Endothelial cell of umbilical vein (primary cell): Measurements from ENCODE around the gene MBIP. TPM values are rescaled to one million over a fixed set of nuclear protein-coding genes. Genes with fewer than 3 reads are reported as not detected.

Experiments
- BruUV-seq: library from RNA; stranded (reverse); fragments of 400-500 nt; replicated peaks from 2 replicates; lab custom pipeline; 2021; lab: Mats Ljungman, UMichigan
- CTCF ChIA-PET: fragments of 300-600, 350-600 bp; sonication (Branson Sonifier 250); formaldehyde crosslinking; loops from one replicate; lab custom pipeline; 2021; ENCODE audit warnings: antibody characterized with exemption, inconsistent platforms; lab: Charles Lee
- POLR2A ChIA-PET: fragments of 300-600, 350-600 bp; sonication (Branson Sonifier 250); formaldehyde crosslinking; loops from one replicate; lab custom pipeline; 2021; ENCODE audit warnings: antibody characterized with exemption, inconsistent platforms; lab: Charles Lee
- DNase-seq: peaks from one replicate; pipeline ENCODE4 v3.0.0-alpha.2; 2011; ENCODE audit warnings: low read depth, low spot score
- FAIRE-seq: peaks from 2 replicates; lab custom pipeline; 2011; peaks lifted over from hg19 to GRCh38; lab: Jason Lieb, UNC
- H2AFZ ChIP-seq: 2 replicates; pipeline ENCODE4 v1.6.0; 2012; ENCODE audit warnings: low read depth, low read length, control low read depth, inconsistent platforms
- H3K27ac ChIP-seq: 2 replicates; pipeline ENCODE4 v1.5.1; 2011; ENCODE audit warnings: low read depth, mild to moderate bottlenecking, control low read depth, low read length, moderate library complexity; ENCODE audit not compliant: insufficient read depth
- H3K27me3 ChIP-seq, 2 experiments: 2 replicates each; pipeline versions ENCODE4 v1.6.0 to v1.6.1; 2011; ENCODE audit warnings: low read length in 2 of 2, mixed read lengths in 1 of 2; ENCODE audit not compliant: control insufficient read depth in 2 of 2, insufficient read depth in 2 of 2
- H3K36me3 ChIP-seq, 2 experiments: 2 replicates in 1 of 2; 3 replicates in 1 of 2; pipeline ENCODE4 v1.5.1; 2011; ENCODE audit warnings: low read length in 2 of 2, mild to moderate bottlenecking in 1 of 2, moderate library complexity in 1 of 2; ENCODE audit not compliant: control insufficient read depth in 2 of 2, insufficient read depth in 2 of 2; ENCODE audit errors: extremely low read depth in 1 of 2
- H3K4me1 ChIP-seq: 3 replicates; pipeline ENCODE4 v1.5.1; 2011; ENCODE audit warnings: mild to moderate bottlenecking, low read length; ENCODE audit not compliant: control insufficient read depth, insufficient read depth; ENCODE audit errors: extremely low read depth
- H3K4me2 ChIP-seq: 2 replicates; pipeline ENCODE4 v1.6.1; 2011; ENCODE audit warnings: low read length, control low read depth, mixed read lengths; ENCODE audit not compliant: insufficient read depth
- H3K4me3 ChIP-seq, 3 experiments: fragments of 200-600 bp in 1 of 3; sonication (generic), shearing (Covaris generic) in 1 of 3; replicated peaks in 1 of 3; 2 replicates each; pipeline ENCODE4 v1.5.1; 2011 to 2016; ENCODE audit warnings: control low read depth in 3 of 3, low read length in 3 of 3, mild to moderate bottlenecking in 2 of 3, inconsistent platforms in 1 of 3, low read depth in 1 of 3, moderate library complexity in 1 of 3; ENCODE audit not compliant: insufficient read depth in 1 of 3
- H3K79me2 ChIP-seq: 2 replicates; pipeline ENCODE4 v1.6.0; 2012; ENCODE audit warnings: low read length, inconsistent platforms; ENCODE audit not compliant: control insufficient read depth, insufficient read depth
- H3K9ac ChIP-seq: replicated peaks from 2 replicates; pipeline ENCODE3; 2011; ENCODE audit warnings: low read length, control low read depth; ENCODE audit not compliant: insufficient read depth; ENCODE audit errors: extremely low read depth
- H3K9me1 ChIP-seq: replicated peaks from 3 replicates; pipeline ENCODE4 v1.6.0; 2011; ENCODE audit warnings: mild to moderate bottlenecking, low read length; ENCODE audit not compliant: control insufficient read depth, insufficient read depth; ENCODE audit errors: extremely low read depth
- H3K9me3 ChIP-seq: replicated peaks from 2 replicates; pipeline ENCODE4 v1.5.1; 2012; ENCODE audit warnings: low read length, inconsistent platforms; ENCODE audit not compliant: control insufficient read depth, insufficient read depth
- H4K20me1 ChIP-seq: replicated peaks from 2 replicates; pipeline ENCODE3; 2011; ENCODE audit warnings: mild to moderate bottlenecking, low read length; ENCODE audit not compliant: control insufficient read depth, insufficient read depth; ENCODE audit errors: extremely low read depth
- EZH2 ChIP-seq: IDR thresholded peaks from 2 replicates; pipeline ENCODE4 v1.6.1; 2012; ENCODE audit warnings: borderline replicate concordance, low read depth, mild to moderate bottlenecking, moderate library complexity, low read length, inconsistent platforms; ENCODE audit not compliant: severe bottlenecking
- FOS ChIP-seq: IDR thresholded peaks from 2 replicates; pipeline ENCODE4 v1.6.1; 2011; ENCODE audit warnings: mild to moderate bottlenecking, low read length, moderate library complexity, borderline replicate concordance; ENCODE audit not compliant: insufficient read depth
- GATA2 ChIP-seq: IDR thresholded peaks from 2 replicates; pipeline ENCODE4 v1.7.0; 2011; ENCODE audit warnings: low read depth, mild to moderate bottlenecking, moderate library complexity, mixed read lengths, low read length; ENCODE audit not compliant: insufficient read length, insufficient read depth
- JUN ChIP-seq: IDR thresholded peaks from 2 replicates; pipeline ENCODE4 v1.6.1; 2011; ENCODE audit warnings: borderline replicate concordance, low read depth; ENCODE audit not compliant: insufficient read length, insufficient read depth
- MYC ChIP-seq: IDR thresholded peaks from one replicate; pipeline ENCODE4 v1.6.1; 2011; ENCODE audit warnings: mild to moderate bottlenecking, low read depth, low read length
- POLR2A ChIP-seq: IDR thresholded peaks from 2 replicates; pipeline ENCODE4 v1.6.1; 2012; ENCODE audit warnings: low read depth, mild to moderate bottlenecking, control low read depth, low read length
- POLR2AphosphoS5 ChIP-seq: IDR thresholded peaks from 2 replicates; pipeline ENCODE4 v1.6.1; 2012; ENCODE audit warnings: low read depth, mild to moderate bottlenecking, control low read depth, low read length, moderate library complexity; ENCODE audit not compliant: insufficient read depth
- dilution Hi-C: fragments of 300-500 bp; cut with MboI; formaldehyde crosslinking; loops from one replicate; pipeline ENCODE4 v1.15.0; 2019; ENCODE audit warnings: low sequenced_read_pairs; ENCODE audit not compliant: extremely low pct_ligation_motif_present
- intact Hi-C: fragments of 100-400 bp; cut with micrococcal nuclease; formaldehyde crosslinking; loops from one replicate; pipeline ENCODE4 v1.10.0; 2022
- polyA plus RNA-seq, 4 experiments: library from polyadenylated mRNA; depleted of rRNA in 3 of 4; stranded (reverse) in 3 of 4; unstranded in 1 of 4; fragments of >200 nt; gene quantifications; 2 replicates each; pipeline versions ENCODE4 v1.2.1 to v1.2.3, GENCODE V29; 2011 to 2012; ENCODE audit warnings: missing spikeins in 1 of 4
- total RNA-seq: library from RNA; stranded (reverse); gene quantifications from 2 replicates; pipeline ENCODE4 v1.2.3, GENCODE V29; 2021
- TF ChIP-seq, protein P1 (sequence below), 2 donors: IDR thresholded peaks; 1 replicate in 1 of 2; 2 replicates in 1 of 2; pipeline ENCODE4 v1.5.1; 2011; ENCODE audit warnings: low read length in 2 of 2, mild to moderate bottlenecking in 2 of 2, moderate library complexity in 2 of 2, control low read depth in 1 of 2, inconsistent platforms in 1 of 2, low read depth in 1 of 2; ENCODE audit not compliant: insufficient read depth in 1 of 2; ENCODE audit errors: extremely low read depth in 1 of 2
- TF ChIP-seq, protein P2 (sequence below): IDR thresholded peaks from 2 replicates; pipeline ENCODE4 v1.6.1; 2011; ENCODE audit not compliant: insufficient read depth, insufficient read length

Gene MBIP
- total and polyA plus RNA-seq, 2 donors (not counting 3 experiments of a cell fraction or from before 2014, with no cell fraction given): 8.8 to 14.5 TPM

DNA sequence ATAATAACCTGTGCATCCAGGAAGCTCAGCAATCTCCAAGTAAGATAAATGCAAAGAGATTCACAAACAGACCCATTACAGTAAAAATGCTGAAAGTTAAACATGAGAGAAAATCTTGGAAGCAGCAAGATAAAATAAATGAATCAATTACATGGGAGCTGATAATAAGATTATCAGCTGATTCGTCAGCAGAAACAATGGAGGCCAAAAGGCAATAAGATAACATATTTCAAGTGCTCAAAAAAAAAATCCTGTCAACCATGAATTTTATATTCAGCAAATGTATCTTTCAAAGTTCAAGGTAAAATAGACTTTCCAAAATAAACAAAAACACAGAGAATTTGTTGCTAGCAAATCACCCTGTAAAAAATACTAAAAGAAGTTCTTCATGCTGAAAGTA, 36.4 kb upstream of the MBIP start:
- DNase-seq (no peak), FAIRE-seq (no peak)
- Histone ChIP-seq H3K4me3 (no peak overlapping the region), H3K9me1 (no peaks in the 10 kb centered on the region), H3K9ac (no peak overlapping the region), H4K20me1 (no peaks in the 10 kb centered on the region), H3K27me3 (peaks cover 0 to 2% of the 10 kb centered on the region in 2 experiments), H2AFZ (no peak overlapping the region), H3K79me2 (no peaks in the 10 kb centered on the region), H3K4me1 (no peaks in the 10 kb centered on the region), H3K9me3 (no peaks in the 10 kb centered on the region), H3K4me2 (no peak overlapping the region), H3K36me3 (no peaks in the 10 kb centered on the region), H3K27ac (no peak overlapping the region)
- no peak for TF ChIP-seq POLR2A
- TF ChIP-seq FOS: no peak
- intact Hi-C loops: no loop called here
- ChIA-PET CTCF (interaction anchor here (1.5 kb wide), 1 partner anchor 17 kb away, joined by 7 read pairs; no protein-coding TSS in a partner anchor), POLR2A (no interaction called here)
- no TSS peak for BruUV-seq
- dilution Hi-C loops: no loop called here

DNA sequence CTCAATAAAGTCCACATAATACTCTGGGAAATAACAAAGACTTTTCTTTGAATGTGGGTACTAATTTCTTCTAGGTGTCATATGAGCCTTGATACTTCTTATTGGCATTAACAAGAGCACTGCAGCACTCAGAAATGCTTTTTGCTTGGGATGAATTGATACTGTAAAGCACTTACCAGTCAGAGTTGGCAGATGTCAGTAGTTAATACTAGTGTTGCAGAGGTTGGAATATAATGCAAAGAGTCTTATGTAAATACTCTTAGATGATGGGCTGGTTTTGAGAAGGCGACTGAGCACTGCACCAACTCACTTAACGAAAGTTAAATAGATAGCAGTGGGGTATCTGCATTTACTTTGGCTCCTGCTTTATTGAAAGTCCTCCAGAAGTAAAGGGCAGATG, 25.6 kb upstream of the MBIP start:
- dilution Hi-C loops: no loop called here
- POLR2A ChIA-PET: no interaction called here
- no TSS peak for BruUV-seq

More for the DNA sequence above, 25.6 kb upstream of the MBIP start:
- Histone ChIP-seq H3K36me3 (no peaks in the 10 kb centered on the region), H3K9me3 (no peaks in the 10 kb centered on the region), H3K4me1 (no peaks in the 10 kb centered on the region), H3K27ac (no peak overlapping the region), H3K79me2 (no peaks in the 10 kb centered on the region), H3K4me2 (no peak overlapping the region), H2AFZ (no peak overlapping the region), H3K4me3 (no peak overlapping the region), H3K9ac (no peak overlapping the region), H3K27me3 (peaks cover 2 to 10% of the 10 kb centered on the region in 2 experiments), H4K20me1 (no peaks in the 10 kb centered on the region), H3K9me1 (no peaks in the 10 kb centered on the region)
- TF ChIP-seq, protein P1, sequence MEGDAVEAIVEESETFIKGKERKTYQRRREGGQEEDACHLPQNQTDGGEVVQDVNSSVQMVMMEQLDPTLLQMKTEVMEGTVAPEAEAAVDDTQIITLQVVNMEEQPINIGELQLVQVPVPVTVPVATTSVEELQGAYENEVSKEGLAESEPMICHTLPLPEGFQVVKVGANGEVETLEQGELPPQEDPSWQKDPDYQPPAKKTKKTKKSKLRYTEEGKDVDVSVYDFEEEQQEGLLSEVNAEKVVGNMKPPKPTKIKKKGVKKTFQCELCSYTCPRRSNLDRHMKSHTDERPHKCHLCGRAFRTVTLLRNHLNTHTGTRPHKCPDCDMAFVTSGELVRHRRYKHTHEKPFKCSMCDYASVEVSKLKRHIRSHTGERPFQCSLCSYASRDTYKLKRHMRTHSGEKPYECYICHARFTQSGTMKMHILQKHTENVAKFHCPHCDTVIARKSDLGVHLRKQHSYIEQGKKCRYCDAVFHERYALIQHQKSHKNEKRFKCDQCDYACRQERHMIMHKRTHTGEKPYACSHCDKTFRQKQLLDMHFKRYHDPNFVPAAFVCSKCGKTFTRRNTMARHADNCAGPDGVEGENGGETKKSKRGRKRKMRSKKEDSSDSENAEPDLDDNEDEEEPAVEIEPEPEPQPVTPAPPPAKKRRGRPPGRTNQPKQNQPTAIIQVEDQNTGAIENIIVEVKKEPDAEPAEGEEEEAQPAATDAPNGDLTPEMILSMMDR (IDR thresholded peaks at IDR 0.05; ENCODE audit: extremely low read depth in 1 of 2, insufficient read depth in 1 of 2, low read depth in 1 of 2, low read length in 2 of 2): no peak
- TF ChIP-seq, protein P2, sequence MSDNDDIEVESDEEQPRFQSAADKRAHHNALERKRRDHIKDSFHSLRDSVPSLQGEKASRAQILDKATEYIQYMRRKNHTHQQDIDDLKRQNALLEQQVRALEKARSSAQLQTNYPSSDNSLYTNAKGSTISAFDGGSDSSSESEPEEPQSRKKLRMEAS: no peak
- TF ChIP-seq JUN (no peak), POLR2AphosphoS5 (no peak), MYC (no peak), POLR2A (no peak), GATA2 (no peak), EZH2 (no peak), FOS (no peak)
- DNase-seq (no peak), FAIRE-seq (no peak)
- intact Hi-C loops: no loop called here
- CTCF ChIA-PET: no interaction called here
